ENCODE data around the gene DNAJC25. TPM values are rescaled to one million over a fixed set of nuclear protein-coding genes. Genes with fewer than 3 reads are reported as not detected.

Gene DNAJC25
- total and polyA plus RNA-seq, 7 donors, result 1.9 to 20.1 (median 5.6) TPM

GRCh38 chr9:111621895-111622480 is 9.1 kb upstream of the DNAJC25 start:
- Histone ChIP-seq H3K36me3 (ENCODE audit: insufficient read depth in 1 of 2, low read depth in 1 of 2) (no peaks in the 10 kb centered on the region), H3K4me1 (no peaks in the 10 kb centered on the region), H3K4me3 (no peak overlapping the region), H3K9me3 (no peaks in the 10 kb centered on the region), H3K27me3 (ENCODE audit: insufficient read depth in 3 of 3, low read length in 2 of 3) (no peaks in the 10 kb centered on the region), H3K27ac (no peak overlapping the region)
- intact Hi-C loops (cut with DNase I), result no loop called here
- TF ChIP-seq, protein P1, sequence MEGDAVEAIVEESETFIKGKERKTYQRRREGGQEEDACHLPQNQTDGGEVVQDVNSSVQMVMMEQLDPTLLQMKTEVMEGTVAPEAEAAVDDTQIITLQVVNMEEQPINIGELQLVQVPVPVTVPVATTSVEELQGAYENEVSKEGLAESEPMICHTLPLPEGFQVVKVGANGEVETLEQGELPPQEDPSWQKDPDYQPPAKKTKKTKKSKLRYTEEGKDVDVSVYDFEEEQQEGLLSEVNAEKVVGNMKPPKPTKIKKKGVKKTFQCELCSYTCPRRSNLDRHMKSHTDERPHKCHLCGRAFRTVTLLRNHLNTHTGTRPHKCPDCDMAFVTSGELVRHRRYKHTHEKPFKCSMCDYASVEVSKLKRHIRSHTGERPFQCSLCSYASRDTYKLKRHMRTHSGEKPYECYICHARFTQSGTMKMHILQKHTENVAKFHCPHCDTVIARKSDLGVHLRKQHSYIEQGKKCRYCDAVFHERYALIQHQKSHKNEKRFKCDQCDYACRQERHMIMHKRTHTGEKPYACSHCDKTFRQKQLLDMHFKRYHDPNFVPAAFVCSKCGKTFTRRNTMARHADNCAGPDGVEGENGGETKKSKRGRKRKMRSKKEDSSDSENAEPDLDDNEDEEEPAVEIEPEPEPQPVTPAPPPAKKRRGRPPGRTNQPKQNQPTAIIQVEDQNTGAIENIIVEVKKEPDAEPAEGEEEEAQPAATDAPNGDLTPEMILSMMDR (IDR thresholded peaks at IDR 0.05), result peak; percentile 54
- ATAC-seq (peak in 3 of 4 donors; percentile 57 to 75 (median 74)), DNase-seq (no peak)
- WGBS, 3 donors, result 21 to 31% (median 23%) methylated on average over 2 of the region's 2 CpGs

DNA sequence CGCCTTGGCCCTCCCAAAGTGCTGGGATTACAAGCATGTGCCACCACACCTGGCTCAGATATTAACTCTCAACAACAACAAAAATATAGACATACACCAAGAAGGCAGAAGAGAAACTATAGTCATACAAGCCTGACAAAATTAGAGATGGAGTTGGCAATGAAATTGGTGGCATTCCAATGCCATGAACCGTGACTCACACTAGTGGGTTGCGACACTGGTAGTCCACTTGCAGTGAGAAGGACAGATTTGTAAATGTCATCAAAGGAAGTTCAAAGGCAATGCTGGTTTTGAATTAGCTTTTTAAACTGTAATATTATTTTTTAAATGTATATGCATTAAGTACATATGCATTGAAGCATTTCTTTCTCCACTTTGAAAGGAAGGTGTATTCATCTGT is 8.5 kb upstream of the DNAJC25 start:
- no peak overlapping the region for H3K27ac ChIP-seq
- H3K4me3 ChIP-seq, result no peak overlapping the region
- H3K4me1 ChIP-seq, result no peaks in the 10 kb centered on the region
- no peaks in the 10 kb centered on the region for H3K27me3 ChIP-seq (ENCODE audit: insufficient read depth in 3 of 3, low read length in 2 of 3)
- 36 to 66% (median 47%) methylated on average over 3 of the region's 3 CpGs for WGBS, 3 donors
- peak; percentile 49 for DNase-seq
- H3K9me3 ChIP-seq, result no peaks in the 10 kb centered on the region
- intact Hi-C loops (cut with DNase I), result no loop called here
- H3K36me3 ChIP-seq (ENCODE audit: insufficient read depth in 1 of 2, low read depth in 1 of 2), result no peaks in the 10 kb centered on the region
- peak; percentile 71 to 80 (median 76) for ATAC-seq
- TF ChIP-seq, protein P1 (IDR thresholded peaks at IDR 0.05), result no peak

- TF ChIP-seq, protein P1 (IDR thresholded peaks at IDR 0.05), result no peak
- H3K36me3 ChIP-seq (ENCODE audit: insufficient read depth in 1 of 2, low read depth in 1 of 2), result no peaks in the 10 kb centered on the region
- H3K27ac ChIP-seq, result no peak overlapping the region
- 55 to 63% (median 58%) methylated on average over 6 to 7 of the region's 7 CpGs for WGBS, 3 donors
- DNase-seq (no peak), ATAC-seq (no peak)
- H3K4me1 ChIP-seq, result peaks cover 4% of the 10 kb centered on the region
- intact Hi-C loops (cut with DNase I), result no loop called here
- H3K27me3 ChIP-seq (ENCODE audit: insufficient read depth in 3 of 3, low read length in 2 of 3), result no peaks in the 10 kb centered on the region
- H3K9me3 ChIP-seq, result no peaks in the 10 kb centered on the region
- no peak overlapping the region for H3K4me3 ChIP-seq
Observed at GRCh38 chr9:111627260-111627963, 3.7 kb upstream of the DNAJC25 start.

- peaks cover 0 to 2% of the 10 kb centered on the region in 2 donors for H3K36me3 ChIP-seq (ENCODE audit: insufficient read depth in 1 of 2, low read depth in 1 of 2)
- peaks cover 12% of the 10 kb centered on the region for H3K4me1 ChIP-seq
- intact Hi-C loops (cut with DNase I), result no loop called here
- no peak overlapping the region for H3K4me3 ChIP-seq
- no peaks in the 10 kb centered on the region for H3K9me3 ChIP-seq
- ATAC-seq, result no peak
- no peak overlapping the region for H3K27ac ChIP-seq
- DNase-seq, result no peak
- 80 to 84% (median 82%) methylated on average over 7 of the region's 7 CpGs for WGBS, 3 donors
- TF ChIP-seq, protein P1 (IDR thresholded peaks at IDR 0.05), result no peak
- H3K27me3 ChIP-seq (ENCODE audit: insufficient read depth in 3 of 3, low read length in 2 of 3), result no peaks in the 10 kb centered on the region
Observed at GRCh38 chr9:111628411-111628810, 2.7 kb upstream of the DNAJC25 start.
